Measurements from ENCODE around the gene SH3BP5.

SH3BP5 gene

DNA sequence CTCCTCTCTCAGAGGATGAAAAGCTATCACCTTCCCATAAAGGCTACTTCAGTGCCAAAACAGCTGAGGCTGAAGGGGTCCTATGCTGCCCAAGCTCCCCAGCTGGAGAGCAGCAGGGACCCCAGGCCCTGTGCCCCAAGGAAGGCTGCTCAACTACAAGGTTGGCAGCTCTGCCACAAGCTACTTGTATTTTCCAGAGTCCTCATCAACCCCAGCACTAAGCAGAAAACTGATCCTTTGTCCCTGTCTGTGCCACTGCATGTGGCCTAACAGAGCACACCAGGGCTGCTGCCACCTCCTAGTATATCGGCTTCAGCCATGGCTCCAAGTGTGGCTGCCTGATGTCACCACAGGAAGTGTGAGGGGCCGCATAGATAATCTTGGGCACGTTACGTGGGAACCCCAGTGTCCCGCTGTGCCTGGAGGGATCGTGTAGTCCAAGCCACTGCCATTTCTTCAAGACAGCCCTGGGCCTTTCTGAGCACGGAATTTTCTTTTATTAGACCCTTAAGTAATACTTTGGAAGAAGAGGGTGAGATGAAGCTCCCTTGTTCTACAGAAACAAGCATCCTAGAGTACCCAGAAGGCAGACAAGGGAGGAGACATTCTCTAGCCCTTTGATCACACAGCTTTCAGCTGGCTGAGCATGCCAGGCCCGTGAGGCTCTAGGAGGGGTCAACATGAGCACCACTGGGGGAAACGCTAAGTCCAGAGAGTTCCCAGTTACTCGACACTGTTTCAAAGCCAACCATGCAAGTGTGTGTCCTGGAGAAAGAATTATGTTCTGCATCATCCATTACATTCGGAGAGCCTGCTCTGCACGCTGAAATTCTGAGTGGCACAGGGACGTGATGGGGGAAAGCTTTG lies 65.6 kb downstream of the SH3BP5 start:
- DNase-seq (ENCODE audit: low read depth, low spot score): no peak
- TF ChIP-seq, protein P1, sequence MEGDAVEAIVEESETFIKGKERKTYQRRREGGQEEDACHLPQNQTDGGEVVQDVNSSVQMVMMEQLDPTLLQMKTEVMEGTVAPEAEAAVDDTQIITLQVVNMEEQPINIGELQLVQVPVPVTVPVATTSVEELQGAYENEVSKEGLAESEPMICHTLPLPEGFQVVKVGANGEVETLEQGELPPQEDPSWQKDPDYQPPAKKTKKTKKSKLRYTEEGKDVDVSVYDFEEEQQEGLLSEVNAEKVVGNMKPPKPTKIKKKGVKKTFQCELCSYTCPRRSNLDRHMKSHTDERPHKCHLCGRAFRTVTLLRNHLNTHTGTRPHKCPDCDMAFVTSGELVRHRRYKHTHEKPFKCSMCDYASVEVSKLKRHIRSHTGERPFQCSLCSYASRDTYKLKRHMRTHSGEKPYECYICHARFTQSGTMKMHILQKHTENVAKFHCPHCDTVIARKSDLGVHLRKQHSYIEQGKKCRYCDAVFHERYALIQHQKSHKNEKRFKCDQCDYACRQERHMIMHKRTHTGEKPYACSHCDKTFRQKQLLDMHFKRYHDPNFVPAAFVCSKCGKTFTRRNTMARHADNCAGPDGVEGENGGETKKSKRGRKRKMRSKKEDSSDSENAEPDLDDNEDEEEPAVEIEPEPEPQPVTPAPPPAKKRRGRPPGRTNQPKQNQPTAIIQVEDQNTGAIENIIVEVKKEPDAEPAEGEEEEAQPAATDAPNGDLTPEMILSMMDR (IDR thresholded peaks at IDR 0.05; ENCODE audit: insufficient read depth, low read length, missing control alignments): no peak
- ChIA-PET POLR2A (no interaction called here), CTCF (interaction anchor here (0.7 to 12.2 kb wide), 33 partner anchors 11 to 291 kb away, joined by 3 to 409 read pairs (median 7); partner anchors contain the start of genes CAPN7 and SH3BP5)
- H3K4me3 ChIP-seq (ENCODE audit: low read depth, low read length): no peak overlapping the region

DNA sequence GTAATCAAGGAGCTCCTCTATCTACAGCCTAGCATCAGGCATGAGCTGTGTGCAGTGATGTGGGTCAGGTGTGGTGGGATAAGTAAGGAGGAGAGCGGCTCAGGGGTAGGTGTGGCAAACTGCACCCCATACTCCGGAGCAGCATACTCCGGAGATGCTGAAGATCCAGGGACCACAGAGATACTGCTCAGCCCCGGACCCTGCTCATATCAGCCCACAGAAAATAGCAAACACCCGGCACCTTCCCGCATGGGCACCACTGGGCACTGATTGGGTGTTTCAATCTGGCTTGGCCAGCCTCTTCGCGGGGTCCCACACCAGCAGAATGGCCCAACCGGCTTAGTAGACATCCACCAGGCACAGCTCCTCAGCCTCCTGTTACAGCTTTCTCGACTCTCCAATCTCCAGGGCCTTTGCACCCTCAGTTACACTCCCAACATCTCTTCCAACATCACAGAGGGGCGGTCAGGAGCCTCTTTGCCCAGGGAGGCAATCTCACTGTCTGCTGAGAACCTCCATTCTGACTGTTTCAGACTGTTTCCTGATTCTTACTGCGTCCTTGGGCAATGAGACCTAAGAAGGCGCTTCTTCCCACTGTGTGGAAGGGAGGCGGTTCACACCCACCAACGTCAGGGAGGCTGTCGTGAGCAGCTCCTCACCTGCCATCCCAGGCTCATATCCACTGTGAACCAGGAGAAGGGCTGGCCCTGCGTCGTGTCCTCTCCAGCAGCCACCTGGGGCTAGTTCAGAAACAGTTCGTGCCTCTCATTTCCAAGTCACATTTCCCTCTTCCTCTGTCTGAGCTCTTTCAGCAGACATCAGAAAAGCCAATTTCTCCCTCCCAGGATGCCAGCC lies 66.5 kb downstream of the SH3BP5 start:
- TF ChIP-seq, protein P1 (IDR thresholded peaks at IDR 0.05; ENCODE audit: insufficient read depth, low read length, missing control alignments): no peak
- no peak overlapping the region for H3K4me3 ChIP-seq (ENCODE audit: low read depth, low read length)
- POLR2A ChIA-PET: no interaction called here
- CTCF ChIA-PET: interaction anchor here (0.6 to 12.2 kb wide), 16 partner anchors 10 to 291 kb away, joined by 3 to 409 read pairs (median 6); partner anchors contain the start of gene SH3BP5
- DNase-seq (ENCODE audit: low read depth, low spot score): no peak

DNA sequence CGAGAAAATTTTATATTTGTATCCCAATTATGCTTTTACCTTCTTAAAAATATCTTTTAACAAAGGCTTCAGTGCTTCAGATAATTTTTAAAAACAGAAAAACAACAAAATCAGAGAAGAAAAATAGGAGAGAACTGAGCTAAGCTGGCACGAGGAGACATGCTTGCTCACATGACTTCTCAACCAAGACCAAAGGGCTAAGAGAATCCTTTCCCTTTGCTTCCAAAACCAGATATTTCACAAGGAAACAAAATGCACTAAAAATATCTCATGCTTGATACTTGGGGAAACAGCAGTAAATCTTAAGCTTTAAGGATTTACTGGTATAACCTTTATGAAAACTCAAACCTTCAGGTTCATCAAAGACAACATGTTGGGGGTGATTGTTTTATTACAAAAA lies 67.9 kb downstream of the SH3BP5 start:
- POLR2A ChIA-PET: no interaction called here
- H3K4me3 ChIP-seq (ENCODE audit: low read depth, low read length): no peak overlapping the region
- TF ChIP-seq, protein P1 (IDR thresholded peaks at IDR 0.05; ENCODE audit: insufficient read depth, low read length, missing control alignments): no peak
- CTCF ChIA-PET: interaction anchor here (1.0 to 12.2 kb wide), 9 partner anchors 9 to 156 kb away, joined by 3 to 409 read pairs (median 115); partner anchors contain the start of gene SH3BP5
- DNase-seq (ENCODE audit: low read depth, low spot score): no peak

DNA sequence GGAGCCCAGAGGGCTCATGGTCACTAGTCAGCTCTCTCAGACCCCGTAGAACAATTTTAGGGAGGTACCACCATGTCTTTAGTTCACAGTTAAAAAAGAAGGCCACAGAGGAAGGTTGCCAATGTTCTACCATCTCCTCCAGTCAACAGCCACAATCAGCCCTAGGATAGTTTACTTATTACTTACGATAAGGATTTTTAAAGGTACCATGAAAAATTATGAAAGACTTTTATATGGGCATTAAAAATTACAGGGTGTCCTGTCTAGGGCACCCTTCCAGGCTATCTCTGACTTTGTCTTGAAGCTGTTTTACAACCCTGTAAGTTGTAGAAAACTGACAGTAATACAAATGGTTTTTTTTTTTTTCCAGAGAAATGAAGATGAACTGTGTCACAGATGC lies 68.5 kb downstream of the SH3BP5 start:
- H3K4me3 ChIP-seq (ENCODE audit: low read depth, low read length): no peak overlapping the region
- TF ChIP-seq, protein P1 (IDR thresholded peaks at IDR 0.05; ENCODE audit: insufficient read depth, low read length, missing control alignments): no peak
- DNase-seq (ENCODE audit: low read depth, low spot score): no peak
- ChIA-PET POLR2A (no interaction called here), CTCF (interaction anchor here (1.0 to 12.2 kb wide), 8 partner anchors 21 to 156 kb away, joined by 3 to 409 read pairs (median 79); partner anchors contain the start of gene SH3BP5)

DNA sequence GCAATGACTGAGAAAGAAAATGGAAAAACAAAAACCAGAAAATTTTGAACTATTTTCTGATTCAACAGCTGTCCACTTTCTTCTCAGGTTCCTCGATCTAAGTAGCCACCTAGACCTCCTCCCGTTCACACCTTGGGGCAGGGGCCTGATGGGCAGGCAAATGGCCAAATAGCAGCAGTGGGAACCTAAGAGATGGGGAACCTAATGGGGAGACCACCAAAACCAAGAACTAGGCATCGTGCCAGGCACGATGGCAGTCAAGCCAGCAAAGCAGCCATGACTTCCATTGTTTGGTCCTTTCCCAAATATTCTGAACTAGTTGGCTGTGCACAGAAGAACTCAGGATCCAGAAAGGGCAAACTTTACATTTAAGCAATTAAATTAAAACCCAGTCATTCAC lies 69.3 kb downstream of the SH3BP5 start:
- ChIA-PET CTCF (interaction anchor here (8.6 to 12.2 kb wide), 4 partner anchors 22 to 144 kb away, joined by 155 to 409 read pairs (median 262); partner anchors contain the start of gene SH3BP5), POLR2A (no interaction called here)
- DNase-seq (ENCODE audit: low read depth, low spot score): no peak
- H3K4me3 ChIP-seq (ENCODE audit: low read depth, low read length): no peak overlapping the region
- TF ChIP-seq, protein P1 (IDR thresholded peaks at IDR 0.05; ENCODE audit: insufficient read depth, low read length, missing control alignments): no peak

Data from AG04449 (cell line).